GM12878 (cell line): Measurements from ENCODE around the gene PGK1. TPM values are rescaled to one million over a fixed set of nuclear protein-coding genes. Genes with fewer than 3 reads are reported as not detected.
"Not testable (repeated sequence)": the region's sequence is repeated elsewhere in the genome, so short reads cannot be mapped to it uniquely, and the experiment has no call there.

Experiments
- ATAC-seq: fragments of 200-7000 bp; cut with Tn5 transposase; 3 replicates; pipeline ENCODE4 v1.9.1; 2020; ENCODE audit warnings: mild to moderate bottlenecking, moderate library complexity
- BruUV-seq: library from RNA; stranded (reverse); fragments of 400-500 nt; replicated peaks from 2 replicates; lab custom pipeline; 2021; lab: Mats Ljungman, UMichigan
- CTCF ChIA-PET: fragments of 300-600 bp; sonication (Branson Sonifier 250); formaldehyde crosslinking; extraction: SDS; loops from one replicate; lab custom pipeline; 2021; ENCODE audit warnings: inconsistent platforms; lab: Yijun Ruan, JAX
- POLR2A ChIA-PET: fragments of 350-600 bp; formaldehyde crosslinking; extraction: SDS; loops from one replicate; lab custom pipeline; 2021; ENCODE audit warnings: inconsistent platforms; lab: Charles Lee
- RAD21 ChIA-PET: fragments of 300-600 bp; sonication (Branson Sonifier 250); formaldehyde crosslinking; loops from one replicate; lab custom pipeline; 2023; ENCODE audit warnings: antibody characterized with exemption; ENCODE audit not compliant: unreplicated experiment; lab: Charles Lee
- SMC1A ChIA-PET: fragments of 300-600 bp; sonication (Branson Sonifier 250); formaldehyde crosslinking; loops from one replicate; lab custom pipeline; 2023; ENCODE audit not compliant: unreplicated experiment, uncharacterized antibody; lab: Charles Lee
- DNase-seq: peaks from one replicate; pipeline ENCODE4 v3.0.0-alpha.2; 2011; ENCODE audit warnings: low read depth, low spot score
- FAIRE-seq: peaks from 3 replicates; lab custom pipeline; 2011; peaks lifted over from hg19 to GRCh38; lab: Jason Lieb, UNC
- H2AFZ ChIP-seq: 2 replicates; pipeline ENCODE4 v1.6.0; 2011; ENCODE audit warnings: low read depth, low read length, control low read depth; ENCODE audit not compliant: control insufficient read depth
- H3K27ac ChIP-seq: 2 replicates; pipeline ENCODE4 v1.5.1; 2011; ENCODE audit warnings: control low read depth; ENCODE audit not compliant: control insufficient read depth, insufficient read depth
- H3K27me3 ChIP-seq, 2 experiments: replicated peaks in 1 of 2; 2 replicates each; pipeline versions ENCODE4 v1.6.0 to v1.6.1; 2011; ENCODE audit warnings: low read length in 1 of 2; ENCODE audit not compliant: control insufficient read depth in 2 of 2, insufficient read depth in 2 of 2
- H3K36me3 ChIP-seq, 2 experiments: 2 replicates each; pipeline ENCODE4 v1.5.1; 2011; ENCODE audit warnings: low read length in 1 of 2; ENCODE audit not compliant: control insufficient read depth in 2 of 2, insufficient read depth in 2 of 2
- H3K4me1 ChIP-seq: 2 replicates; pipeline ENCODE4 v1.6.1; 2011; ENCODE audit warnings: mild to moderate bottlenecking, low read length, moderate library complexity, mixed read lengths; ENCODE audit not compliant: control insufficient read depth, insufficient read depth
- H3K4me2 ChIP-seq: 2 replicates; pipeline ENCODE4 v1.6.0; 2011; ENCODE audit warnings: control low read depth; ENCODE audit not compliant: control insufficient read depth, insufficient read depth
- H3K4me3 ChIP-seq: fragments of 200-600 bp; sonication (generic); 2 replicates; pipeline ENCODE4 v1.5.1; 2016
- H3K79me2 ChIP-seq: 2 replicates; pipeline ENCODE4 v1.6.0; 2011; ENCODE audit warnings: low read length; ENCODE audit not compliant: control insufficient read depth, insufficient read depth
- H3K9ac ChIP-seq: 2 replicates; pipeline ENCODE4 v1.8.0; 2011; ENCODE audit warnings: low read length, control low read depth, mixed read lengths; ENCODE audit not compliant: control insufficient read depth, insufficient read depth
- H3K9me3 ChIP-seq: replicated peaks from 3 replicates; pipeline ENCODE4 v1.5.1; 2011; ENCODE audit warnings: mild to moderate bottlenecking, low read length; ENCODE audit not compliant: control insufficient read depth, insufficient read depth
- H4K20me1 ChIP-seq: 2 replicates; pipeline ENCODE4 v1.6.0; 2011; ENCODE audit not compliant: control insufficient read depth, insufficient read depth
- ATF7 ChIP-seq: fragments of 450-650 bp; IDR thresholded peaks from 2 replicates; pipeline ENCODE4 v1.6.1; 2016; ENCODE audit warnings: low read depth, mild to moderate bottlenecking
- BACH1 ChIP-seq: fragments of 450-650 bp; IDR thresholded peaks from 2 replicates; pipeline ENCODE4 v1.6.1; 2017; ENCODE audit warnings: mild to moderate bottlenecking, borderline replicate concordance
- BMI1 ChIP-seq: fragments of 450-650 bp; IDR thresholded peaks from 2 replicates; pipeline ENCODE4 v1.6.1; 2016; ENCODE audit warnings: mild to moderate bottlenecking, moderate library complexity, borderline replicate concordance
- CREB1 ChIP-seq: IDR thresholded peaks from 2 replicates; pipeline ENCODE4 v1.6.1; 2012; ENCODE audit warnings: low read depth, mild to moderate bottlenecking, inconsistent platforms
- EP300 ChIP-seq, 2 experiments: fragments of 150-350 bp in 1 of 2; IDR thresholded peaks; 2 replicates each; pipeline ENCODE4 v1.6.1; 2011 to 2012; ENCODE audit warnings: low read depth in 2 of 2, low read length in 2 of 2, borderline replicate concordance in 1 of 2, improper control_type of control experiment in 1 of 2, inconsistent platforms in 1 of 2; ENCODE audit not compliant: control insufficient read depth in 1 of 2
- FOXM1 ChIP-seq: IDR thresholded peaks from 2 replicates; pipeline ENCODE4 v1.6.1; 2012; ENCODE audit warnings: low read depth, mild to moderate bottlenecking, inconsistent platforms, low read length, moderate library complexity
- IKZF1 ChIP-seq: fragments of 450-650 bp; conservative IDR thresholded peaks from 2 replicates; pipeline ENCODE4 v1.6.1; 2017; ENCODE audit warnings: antibody characterized with exemption, mild to moderate bottlenecking
- NFIC ChIP-seq: IDR thresholded peaks from 2 replicates; pipeline ENCODE4 v1.6.1; 2012; ENCODE audit warnings: low read depth, mild to moderate bottlenecking, inconsistent platforms, low read length, moderate library complexity
- POLR2A ChIP-seq: IDR thresholded peaks from 2 replicates; pipeline ENCODE4 v1.6.1; 2011; ENCODE audit warnings: low read depth, mild to moderate bottlenecking, low read length
- POLR2AphosphoS2 ChIP-seq: IDR thresholded peaks from 2 replicates; pipeline ENCODE4 v1.6.1; 2011; ENCODE audit warnings: low read depth, mild to moderate bottlenecking, low read length, improper control_type of control experiment, moderate library complexity
- SMC3 ChIP-seq: IDR thresholded peaks from 2 replicates; pipeline ENCODE4 v1.6.1; 2011; ENCODE audit warnings: low read length, improper control_type of control experiment, borderline replicate concordance
- WGBS: methylation state at CpG from one replicate; pipeline ENCODE4 v1.1.6; 2016; ENCODE audit warnings: low lambda C conversion rate; ENCODE audit not compliant: insufficient replicate concordance, insufficient coverage; ENCODE audit errors: missing lambda C conversion rate; 5-methylcytosine and 5-hydroxymethylcytosine counted together
- in situ Hi-C: fragments of 300-500 bp; cut with MboI; formaldehyde crosslinking; loops from 9 replicates; pipeline ENCODE4 v1.14.3; 2018; ENCODE audit warnings: mixed read lengths
- intact Hi-C: fragments of 100-400 bp; cut with micrococcal nuclease; formaldehyde crosslinking; loops from one replicate; pipeline ENCODE4 v1.14.2; 2022; ENCODE audit not compliant: unreplicated experiment
- polyA plus RNA-seq, 11 experiments: library from polyadenylated mRNA; depleted of rRNA in 4 of 11; unstranded in 6 of 11; stranded (reverse) in 5 of 11; fragments of >200 nt; fragmentation: Nextera tagmentation in 4 of 11; fragmentation: Illumina TruSeq in 1 of 11; extraction: Ambion mirVana in 4 of 11; extraction: Trizol in 1 of 11; gene quantifications; 1 replicate in 1 of 11; 2 replicates in 10 of 11; pipeline versions ENCODE4 v1.2.1 to v1.2.3, GENCODE V29; 2011 to 2016; ENCODE audit warnings: inconsistent platforms in 2 of 11, missing spikeins in 2 of 11, low read depth in 1 of 11
- total RNA-seq, 4 experiments: library from RNA; depleted of rRNA in 3 of 4; stranded (reverse); fragments of >200 nt in 3 of 4; fragmentation: Illumina TruSeq in 1 of 4; extraction: Trizol in 1 of 4; gene quantifications; 2 replicates each; pipeline versions ENCODE4 v1.2.1 to v1.2.3, GENCODE V29; 2013 to 2021
- TF ChIP-seq, protein P1 (sequence below): IDR thresholded peaks from 2 replicates; pipeline ENCODE4 v1.6.1; 2012; ENCODE audit warnings: low read depth, low read length, improper control_type of control experiment
- TF ChIP-seq, protein P2 (sequence below), 3 experiments: IDR thresholded peaks in 2 of 3; conservative IDR thresholded peaks in 1 of 3; 2 replicates each; pipeline ENCODE4 v1.5.1; 2011; ENCODE audit warnings: low read depth in 3 of 3, low read length in 3 of 3, mild to moderate bottlenecking in 3 of 3, control low read depth in 2 of 3, moderate library complexity in 2 of 3, inconsistent platforms in 1 of 3, mixed read lengths in 1 of 3; ENCODE audit not compliant: control insufficient read depth in 2 of 3, insufficient read depth in 1 of 3; ENCODE audit errors: extremely low read depth in 1 of 3
- TF ChIP-seq, protein P3 (sequence below): fragments of 450-650 bp; IDR thresholded peaks from 2 replicates; pipeline ENCODE4 v1.6.1; 2017; ENCODE audit warnings: mild to moderate bottlenecking, low read depth, inconsistent platforms; ENCODE audit not compliant: poor library complexity, severe bottlenecking

The PGK1 gene
- total and polyA plus RNA-seq, 10 of the 15 experiments (the other 5 are each of a cell fraction or from before 2014, with no cell fraction given), result 370 to 1,825 (median 629) TPM

DNA sequence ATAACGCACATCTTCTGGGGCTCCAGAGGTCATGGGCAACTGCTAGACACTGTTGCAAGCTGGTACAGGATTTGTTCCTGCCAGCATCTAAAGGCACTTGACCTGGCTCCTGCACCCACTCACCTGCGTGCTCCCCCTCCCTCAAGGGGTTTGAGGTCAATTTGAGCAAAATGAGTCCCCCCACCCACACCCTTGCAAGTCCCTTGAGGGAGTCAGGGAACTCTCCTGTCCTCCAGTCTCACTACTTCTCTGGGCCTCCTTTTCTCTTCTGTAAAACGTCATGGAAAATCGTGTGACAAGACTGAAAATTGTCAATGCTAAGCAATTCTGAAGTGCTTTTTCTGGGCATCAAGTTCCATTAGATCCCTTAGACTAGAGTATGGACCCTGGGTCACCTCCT, 39.9 kb upstream of the PGK1 start (continued):
- TF ChIP-seq, protein P1, sequence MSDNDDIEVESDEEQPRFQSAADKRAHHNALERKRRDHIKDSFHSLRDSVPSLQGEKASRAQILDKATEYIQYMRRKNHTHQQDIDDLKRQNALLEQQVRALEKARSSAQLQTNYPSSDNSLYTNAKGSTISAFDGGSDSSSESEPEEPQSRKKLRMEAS, result no peak
- TF ChIP-seq POLR2AphosphoS2, result no peak
- no peak for TF ChIP-seq POLR2A
- TF ChIP-seq, protein P2, sequence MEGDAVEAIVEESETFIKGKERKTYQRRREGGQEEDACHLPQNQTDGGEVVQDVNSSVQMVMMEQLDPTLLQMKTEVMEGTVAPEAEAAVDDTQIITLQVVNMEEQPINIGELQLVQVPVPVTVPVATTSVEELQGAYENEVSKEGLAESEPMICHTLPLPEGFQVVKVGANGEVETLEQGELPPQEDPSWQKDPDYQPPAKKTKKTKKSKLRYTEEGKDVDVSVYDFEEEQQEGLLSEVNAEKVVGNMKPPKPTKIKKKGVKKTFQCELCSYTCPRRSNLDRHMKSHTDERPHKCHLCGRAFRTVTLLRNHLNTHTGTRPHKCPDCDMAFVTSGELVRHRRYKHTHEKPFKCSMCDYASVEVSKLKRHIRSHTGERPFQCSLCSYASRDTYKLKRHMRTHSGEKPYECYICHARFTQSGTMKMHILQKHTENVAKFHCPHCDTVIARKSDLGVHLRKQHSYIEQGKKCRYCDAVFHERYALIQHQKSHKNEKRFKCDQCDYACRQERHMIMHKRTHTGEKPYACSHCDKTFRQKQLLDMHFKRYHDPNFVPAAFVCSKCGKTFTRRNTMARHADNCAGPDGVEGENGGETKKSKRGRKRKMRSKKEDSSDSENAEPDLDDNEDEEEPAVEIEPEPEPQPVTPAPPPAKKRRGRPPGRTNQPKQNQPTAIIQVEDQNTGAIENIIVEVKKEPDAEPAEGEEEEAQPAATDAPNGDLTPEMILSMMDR (IDR thresholded peaks at IDR 0.05 in 2 of 3, conservative IDR thresholded peaks at IDR 0.05 in 1 of 3; ENCODE audit: control insufficient read depth in 2 of 3, extremely low read depth in 1 of 3, insufficient read depth in 1 of 3, low read depth in 3 of 3, low read length in 3 of 3), result no peak
- TF ChIP-seq BMI1, result no peak
- no peak for TF ChIP-seq SMC3
- TF ChIP-seq IKZF1, result peak; percentile 10; the same call in 1 of the 2 replicates
- TF ChIP-seq, all 136 proteins: peak for 10

DNA sequence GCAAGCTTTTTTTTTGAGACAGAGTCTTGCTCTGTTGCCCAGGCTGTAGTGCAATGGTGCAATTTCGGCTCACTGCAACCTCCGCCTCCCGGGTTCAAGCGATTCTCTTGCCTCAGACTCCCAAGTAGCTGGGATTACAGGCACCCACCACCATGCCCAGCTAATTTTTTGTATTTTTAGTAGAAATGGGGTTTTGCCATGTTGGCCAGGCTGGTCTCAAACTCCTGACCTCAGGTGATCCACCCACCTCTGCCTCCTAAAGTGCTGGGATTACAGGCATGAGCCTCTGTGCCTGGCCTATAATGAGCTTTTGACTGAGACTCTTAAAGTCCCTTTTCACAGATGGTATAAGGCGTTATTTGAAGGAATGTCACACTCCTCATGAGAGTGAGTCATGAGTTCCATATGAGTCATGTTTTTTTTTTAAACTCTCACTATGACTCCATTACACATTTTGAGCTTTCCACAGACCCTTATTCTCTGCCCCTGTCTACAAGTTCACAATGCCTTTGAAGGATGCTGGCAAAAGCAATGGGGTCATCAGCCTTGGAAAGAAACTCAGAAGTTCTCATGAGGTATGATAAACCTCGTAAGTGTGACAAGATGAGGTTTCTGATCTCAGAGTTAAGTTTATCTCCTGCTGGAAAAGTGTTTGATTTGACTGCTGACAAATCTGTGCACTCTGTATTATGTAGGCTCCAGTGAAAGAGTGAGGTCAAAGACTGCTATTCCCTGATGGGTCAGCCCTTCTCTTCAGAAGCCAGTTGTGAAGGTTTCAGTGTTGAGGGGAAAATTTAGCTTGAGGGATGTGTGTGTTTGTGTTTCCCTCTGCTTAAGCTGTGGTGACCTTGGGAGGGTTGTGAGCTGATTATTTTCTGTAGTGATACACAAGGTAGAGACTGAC, 39.1 kb upstream of the PGK1 start:
- peak overlapping the region; percentile 87 for H3K27ac ChIP-seq
- peaks cover 19% of the 10 kb centered on the region for H3K4me1 ChIP-seq
- H3K4me2 ChIP-seq, result peak overlapping the region; percentile 66
- RAD21 ChIA-PET, result interaction anchor here (0.8 to 4.4 kb wide), 7 partner anchors 27 to 166 kb away, joined by 3 to 11 read pairs (median 6); partner anchors contain the start of genes ATP7A and COX7B
- peak; percentile 84 for FAIRE-seq
- BruUV-seq, H3K36me3 ChIP-seq, H3K4me3 ChIP-seq, H4K20me1 ChIP-seq, H3K9me3 ChIP-seq, H3K79me2 ChIP-seq, H3K27me3 ChIP-seq, in situ Hi-C loops: not testable (repeated sequence)
- CTCF ChIA-PET, result interaction anchor here (0.7 to 1.8 kb wide), 9 partner anchors 10 to 170 kb away, joined by 3 to 9 read pairs (median 3); partner anchors contain the start of genes COX7B and MAGT1
- peak overlapping the region; percentile 58; the same call in 1 of the 2 replicates for H2AFZ ChIP-seq
- peak overlapping the region; percentile 45 for H3K9ac ChIP-seq
- ATAC-seq, result peak; percentile 76
- intact Hi-C loops, result loop anchor here (5.0 to 10.0 kb wide), 2 partner anchors 37 to 880 kb away; partner anchors contain the start of genes P2RY10 and PGK1
- POLR2A ChIA-PET, result interaction anchor here (0.7 to 2.1 kb wide), 4 partner anchors 39 to 153 kb away, joined by 3 to 7 read pairs (median 6); partner anchors contain the start of genes ATP7A and PGK1
- WGBS, result 40% methylated on average over 6 of the region's 6 CpGs
- SMC1A ChIA-PET, result interaction anchor here (0.7 to 2.4 kb wide), 12 partner anchors 8 to 1221 kb away, joined by 3 to 11 read pairs (median 4); partner anchors contain the start of genes ATP7A and COX7B
- peak; percentile 85 for DNase-seq
- TF ChIP-seq BACH1 (peak; percentile 67; the same call in 1 of the 2 replicates), FOXM1 (peak; percentile 86), EP300 (IDR thresholded peaks at IDR 0.05; ENCODE audit: borderline replicate concordance in 1 of 2, control insufficient read depth in 1 of 2, low read depth in 2 of 2, low read length in 2 of 2) (peak; percentile 77 to 94; a peak in 3 of 4 replicates), ATF7 (peak; percentile 95), CREB1 (peak; percentile 67; the same call in 1 of the 2 replicates), NFIC (peak; percentile 94)
- TF ChIP-seq, protein P3, sequence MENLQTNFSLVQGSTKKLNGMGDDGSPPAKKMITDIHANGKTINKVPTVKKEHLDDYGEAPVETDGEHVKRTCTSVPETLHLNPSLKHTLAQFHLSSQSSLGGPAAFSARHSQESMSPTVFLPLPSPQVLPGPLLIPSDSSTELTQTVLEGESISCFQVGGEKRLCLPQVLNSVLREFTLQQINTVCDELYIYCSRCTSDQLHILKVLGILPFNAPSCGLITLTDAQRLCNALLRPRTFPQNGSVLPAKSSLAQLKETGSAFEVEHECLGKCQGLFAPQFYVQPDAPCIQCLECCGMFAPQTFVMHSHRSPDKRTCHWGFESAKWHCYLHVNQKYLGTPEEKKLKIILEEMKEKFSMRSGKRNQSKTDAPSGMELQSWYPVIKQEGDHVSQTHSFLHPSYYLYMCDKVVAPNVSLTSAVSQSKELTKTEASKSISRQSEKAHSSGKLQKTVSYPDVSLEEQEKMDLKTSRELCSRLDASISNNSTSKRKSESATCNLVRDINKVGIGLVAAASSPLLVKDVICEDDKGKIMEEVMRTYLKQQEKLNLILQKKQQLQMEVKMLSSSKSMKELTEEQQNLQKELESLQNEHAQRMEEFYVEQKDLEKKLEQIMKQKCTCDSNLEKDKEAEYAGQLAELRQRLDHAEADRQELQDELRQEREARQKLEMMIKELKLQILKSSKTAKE, result peak; percentile 57
